AG09309 (cell line): ENCODE measurements around the gene TMEM9B.

Experiments
- DNase-seq: peaks from one replicate; pipeline ENCODE4 v3.0.0-alpha.2; 2010; ENCODE audit warnings: low read depth
- H3K4me3 ChIP-seq: 2 replicates; pipeline ENCODE4 v1.5.1; 2011; ENCODE audit warnings: mild to moderate bottlenecking, low read depth, low read length, moderate library complexity; ENCODE audit not compliant: control insufficient read depth
- CTCF ChIP-seq: IDR thresholded peaks from 2 replicates; pipeline ENCODE4 v1.5.1; 2011; ENCODE audit warnings: mild to moderate bottlenecking, low read depth, low read length, inconsistent platforms; ENCODE audit not compliant: insufficient read depth, control insufficient read depth; ENCODE audit errors: missing control alignments

The TMEM9B gene

DNA sequence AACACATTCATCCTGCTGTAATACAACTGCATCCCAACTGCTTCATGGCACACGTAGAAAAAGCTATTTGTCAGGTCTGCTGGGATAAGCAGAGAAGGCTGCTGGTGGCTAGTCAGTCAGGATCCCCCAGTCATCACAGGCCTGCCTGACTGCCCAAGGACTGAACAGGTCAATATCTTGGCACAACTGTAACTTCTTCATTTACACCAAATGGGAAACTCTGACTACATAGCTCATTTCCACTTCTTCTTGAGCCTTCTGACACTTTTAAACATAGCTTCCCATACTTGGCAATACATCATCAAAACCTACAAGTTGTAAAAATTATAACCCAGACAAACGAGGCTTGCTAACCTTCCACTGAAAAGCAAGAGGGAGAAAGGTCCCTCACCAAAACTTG lies 2.8 kb downstream of the TMEM9B start:
- TF ChIP-seq CTCF: no peak
- no peak overlapping the region for H3K4me3 ChIP-seq
- DNase-seq: no peak

GRCh38 chr11:8959546-8960166 lies 4.6 kb downstream of the TMEM9B start:
- DNase-seq: peak; percentile 62
- peak; percentile 63 for TF ChIP-seq CTCF

DNA sequence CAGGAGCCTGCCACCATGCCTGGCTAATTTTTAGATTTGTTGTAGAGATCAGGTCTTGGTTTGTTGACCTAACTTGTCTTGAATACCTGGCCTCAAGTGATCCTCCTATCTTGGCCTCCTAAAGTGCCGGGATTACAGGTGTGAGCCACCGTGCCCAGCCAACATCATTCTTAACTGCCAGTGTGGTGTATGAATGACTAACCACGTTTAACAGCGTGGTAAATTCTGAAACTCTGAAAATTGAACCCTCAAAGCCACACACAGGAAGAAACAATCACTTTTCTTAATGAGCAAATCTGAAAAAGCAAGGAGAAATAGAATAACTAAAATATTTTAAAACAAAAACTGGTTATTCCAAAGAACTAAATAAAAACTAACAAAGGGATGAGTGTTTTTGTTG lies 7.4 kb downstream of the TMEM9B start:
- no peak overlapping the region for H3K4me3 ChIP-seq
- no peak for TF ChIP-seq CTCF
- no peak for DNase-seq

More at GRCh38 chr11:8959546-8960166, 4.6 kb downstream of the TMEM9B start:
- H3K4me3 ChIP-seq: no peak overlapping the region

- no peak overlapping the region for H3K4me3 ChIP-seq
- DNase-seq: no peak
- no peak for TF ChIP-seq CTCF
Measured at GRCh38 chr11:8948886-8949285, 15.4 kb downstream of the TMEM9B start.

DNA sequence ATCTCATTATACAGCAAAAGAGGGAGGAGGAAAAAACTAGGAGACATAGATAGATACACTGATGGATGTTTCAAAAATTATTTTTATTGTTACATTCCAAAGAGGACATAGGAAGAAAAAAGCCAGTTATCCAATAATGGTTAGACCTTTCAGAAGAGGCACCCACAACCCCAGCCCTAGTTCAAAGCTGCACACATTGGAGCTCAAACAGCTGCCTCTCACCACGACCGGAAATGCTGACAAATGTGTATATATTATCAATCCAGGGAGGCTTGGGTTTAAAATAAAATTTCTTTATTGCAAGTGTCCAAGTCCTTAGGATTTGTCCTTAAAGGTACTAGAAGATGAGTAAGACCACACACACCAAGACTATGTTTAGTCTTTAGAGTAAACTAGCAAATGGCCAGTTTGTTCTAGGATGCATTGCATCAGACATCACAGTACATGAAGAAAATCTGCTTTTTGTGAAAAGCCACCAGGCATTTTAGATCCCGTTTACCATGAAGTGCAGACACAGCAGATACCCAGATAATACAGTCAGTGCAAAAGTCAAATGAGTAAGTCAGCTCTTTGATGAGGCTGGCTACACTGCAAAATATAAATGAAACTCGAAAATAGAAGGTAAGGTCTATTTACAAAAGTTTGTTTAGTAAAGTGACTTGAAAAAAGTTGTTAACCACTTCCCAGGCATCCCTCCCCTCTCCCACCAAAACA lies 16.9 kb downstream of the TMEM9B start:
- no peak for DNase-seq
- H3K4me3 ChIP-seq: no peak overlapping the region

DNA sequence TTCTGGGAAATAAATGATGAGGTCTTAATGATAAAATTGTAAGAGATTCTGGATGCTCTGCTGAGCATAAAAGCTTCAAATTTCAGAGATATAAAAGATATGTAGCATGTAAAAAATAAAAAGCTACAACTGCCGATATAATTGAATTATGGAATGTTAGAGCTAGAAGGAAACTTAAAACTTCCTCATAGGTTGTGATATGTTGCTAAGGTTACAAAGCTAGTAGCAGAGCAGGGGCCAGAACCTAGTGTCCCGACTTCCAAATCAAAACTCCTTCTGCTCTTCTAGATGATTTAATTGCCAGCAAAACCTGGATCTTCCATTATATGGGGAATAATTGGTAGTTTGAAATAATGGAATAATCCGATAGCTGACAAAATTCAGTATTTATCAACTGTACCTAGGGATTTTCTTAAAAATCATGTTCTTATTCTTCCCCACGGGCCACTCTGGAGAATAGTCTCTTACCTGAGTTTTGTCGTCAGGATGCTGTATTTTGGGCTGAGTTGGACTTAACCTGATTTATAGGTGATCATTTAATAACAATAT lies 21.6 kb downstream of the TMEM9B start, which contains the start of gene ASCL3:
TSS of gene ASCL3 (minus strand) at position 499 of the 549 bp plus-strand sequence. CDS start 4,855 bp downstream, outside the sequence.
- H3K4me3 ChIP-seq: no peak within 1 kb of the TSS
- no peak for TF ChIP-seq CTCF
- no peak for DNase-seq

More for the DNA sequence above, 16.9 kb downstream of the TMEM9B start:
- no peak for TF ChIP-seq CTCF
